ENCODE data around the gene QRICH2. TPM values are rescaled to one million over a fixed set of nuclear protein-coding genes. Genes with fewer than 3 reads are reported as not detected.

Gene QRICH2
- total RNA-seq, 1 donor from 2014 or later, result 3.4 TPM

GRCh38 chr17:76333673-76334505 is 25.8 kb upstream of the QRICH2 start:
- ATAC-seq, result no peak
- Histone ChIP-seq H3K9me3 (no peaks in the 10 kb centered on the region), H3K27ac (no peak overlapping the region), H3K4me3 (no peak overlapping the region), H3K36me3 (peaks cover 30% of the 10 kb centered on the region), H3K27me3 (no peaks in the 10 kb centered on the region), H3K4me1 (no peaks in the 10 kb centered on the region)
- intact Hi-C loops (cut with DNase I), result no loop called here
- TF ChIP-seq, protein P1, sequence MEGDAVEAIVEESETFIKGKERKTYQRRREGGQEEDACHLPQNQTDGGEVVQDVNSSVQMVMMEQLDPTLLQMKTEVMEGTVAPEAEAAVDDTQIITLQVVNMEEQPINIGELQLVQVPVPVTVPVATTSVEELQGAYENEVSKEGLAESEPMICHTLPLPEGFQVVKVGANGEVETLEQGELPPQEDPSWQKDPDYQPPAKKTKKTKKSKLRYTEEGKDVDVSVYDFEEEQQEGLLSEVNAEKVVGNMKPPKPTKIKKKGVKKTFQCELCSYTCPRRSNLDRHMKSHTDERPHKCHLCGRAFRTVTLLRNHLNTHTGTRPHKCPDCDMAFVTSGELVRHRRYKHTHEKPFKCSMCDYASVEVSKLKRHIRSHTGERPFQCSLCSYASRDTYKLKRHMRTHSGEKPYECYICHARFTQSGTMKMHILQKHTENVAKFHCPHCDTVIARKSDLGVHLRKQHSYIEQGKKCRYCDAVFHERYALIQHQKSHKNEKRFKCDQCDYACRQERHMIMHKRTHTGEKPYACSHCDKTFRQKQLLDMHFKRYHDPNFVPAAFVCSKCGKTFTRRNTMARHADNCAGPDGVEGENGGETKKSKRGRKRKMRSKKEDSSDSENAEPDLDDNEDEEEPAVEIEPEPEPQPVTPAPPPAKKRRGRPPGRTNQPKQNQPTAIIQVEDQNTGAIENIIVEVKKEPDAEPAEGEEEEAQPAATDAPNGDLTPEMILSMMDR (IDR thresholded peaks at IDR 0.05), result no peak
- DNase-seq, result no peak

- intact Hi-C loops (cut with DNase I), result no loop called here
- no peaks in the 10 kb centered on the region for H3K9me3 ChIP-seq
- no peak overlapping the region for H3K4me3 ChIP-seq
- no peak for ATAC-seq
- no peak overlapping the region for H3K27ac ChIP-seq
- TF ChIP-seq, protein P1 (IDR thresholded peaks at IDR 0.05), result no peak
- no peak for DNase-seq
- H3K27me3 ChIP-seq, result no peaks in the 10 kb centered on the region
- no peaks in the 10 kb centered on the region for H3K4me1 ChIP-seq
- peaks cover 56% of the 10 kb centered on the region for H3K36me3 ChIP-seq
These were observed 23.0 kb upstream of the QRICH2 start for GRCh38 chr17:76331083-76331482.

- TF ChIP-seq, protein P1 (IDR thresholded peaks at IDR 0.05), result no peak
- intact Hi-C loops (cut with DNase I), result no loop called here
- DNase-seq (no peak), ATAC-seq (no peak)
- no peaks in the 10 kb centered on the region for H3K4me1 ChIP-seq
- no peak overlapping the region for H3K4me3 ChIP-seq
- no peak overlapping the region for H3K27ac ChIP-seq
- H3K9me3 ChIP-seq, result no peaks in the 10 kb centered on the region
- H3K36me3 ChIP-seq, result peaks cover 56% of the 10 kb centered on the region
- no peaks in the 10 kb centered on the region for H3K27me3 ChIP-seq
These were observed 21.6 kb upstream of the QRICH2 start for GRCh38 chr17:76329664-76330063.

GRCh38 chr17:76327696-76328095 is 19.6 kb upstream of the QRICH2 start:
- TF ChIP-seq, protein P1 (IDR thresholded peaks at IDR 0.05), result no peak
- Histone ChIP-seq H3K4me3 (no peak overlapping the region), H3K36me3 (peaks cover 74% of the 10 kb centered on the region), H3K27ac (peak overlapping the region; percentile 34), H3K27me3 (no peaks in the 10 kb centered on the region), H3K4me1 (no peaks in the 10 kb centered on the region), H3K9me3 (no peaks in the 10 kb centered on the region)
- no peak for DNase-seq
- intact Hi-C loops (cut with DNase I), result no loop called here
- peak; percentile 79 for ATAC-seq

DNA sequence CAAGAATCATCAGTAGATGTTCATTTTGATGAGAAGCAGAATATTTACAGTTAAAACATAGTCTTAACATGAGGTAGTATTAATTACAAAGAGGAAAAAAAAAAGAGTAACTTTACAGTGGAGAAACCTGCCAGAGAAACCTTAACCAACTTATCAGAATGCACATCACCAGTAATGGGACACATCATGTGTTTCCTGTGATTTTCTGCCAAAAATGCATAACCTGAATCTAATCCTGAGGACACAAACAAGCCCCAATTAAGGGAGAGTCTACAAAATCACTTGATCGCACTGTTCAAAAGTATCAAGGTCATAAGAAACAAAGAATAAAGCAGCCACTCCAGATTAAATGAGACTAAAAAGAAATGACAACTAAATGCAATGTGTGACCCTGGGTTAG is 18.2 kb upstream of the QRICH2 start:
- Histone ChIP-seq H3K4me1 (no peaks in the 10 kb centered on the region), H3K27ac (no peak overlapping the region), H3K27me3 (no peaks in the 10 kb centered on the region), H3K9me3 (no peaks in the 10 kb centered on the region), H3K36me3 (peaks cover 77% of the 10 kb centered on the region), H3K4me3 (no peak overlapping the region)
- ATAC-seq, result no peak
- TF ChIP-seq, protein P1 (IDR thresholded peaks at IDR 0.05), result no peak
- DNase-seq, result no peak
- intact Hi-C loops (cut with DNase I), result no loop called here

Data from upper lobe of right lung (tissue), 1 donor.